GM10248 (cell line): Measurements from ENCODE around the gene EME2.

Source experiments
- CTCF ChIA-PET: fragments of 300-600 bp; sonication (Branson Sonifier 250); formaldehyde crosslinking; extraction: SDS; loops from one replicate; lab custom pipeline; 2021; ENCODE audit warnings: antibody characterized with exemption; lab: Yijun Ruan, JAX
- POLR2A ChIA-PET: fragments of 350-650 bp; sonication (Branson Sonifier 250); formaldehyde crosslinking; extraction: SDS; loops from one replicate; lab custom pipeline; 2020; ENCODE audit warnings: antibody characterized with exemption; lab: Yijun Ruan, JAX
- DNase-seq: peaks from one replicate; pipeline ENCODE4 v3.0.0; 2012; ENCODE audit errors: extremely low spot score
- TF ChIP-seq, protein P1 (sequence below): IDR thresholded peaks from 2 replicates; pipeline ENCODE4 v1.5.1; 2012; ENCODE audit warnings: mild to moderate bottlenecking, low read depth; ENCODE audit errors: extremely low read depth, missing control alignments, control extremely low read depth

The EME2 gene

GRCh38 chr16:1776672-1776955 is 4.0 kb downstream of the EME2 start:
- POLR2A ChIA-PET, result no interaction called here
- CTCF ChIA-PET, result no interaction called here
- TF ChIP-seq, protein P1, sequence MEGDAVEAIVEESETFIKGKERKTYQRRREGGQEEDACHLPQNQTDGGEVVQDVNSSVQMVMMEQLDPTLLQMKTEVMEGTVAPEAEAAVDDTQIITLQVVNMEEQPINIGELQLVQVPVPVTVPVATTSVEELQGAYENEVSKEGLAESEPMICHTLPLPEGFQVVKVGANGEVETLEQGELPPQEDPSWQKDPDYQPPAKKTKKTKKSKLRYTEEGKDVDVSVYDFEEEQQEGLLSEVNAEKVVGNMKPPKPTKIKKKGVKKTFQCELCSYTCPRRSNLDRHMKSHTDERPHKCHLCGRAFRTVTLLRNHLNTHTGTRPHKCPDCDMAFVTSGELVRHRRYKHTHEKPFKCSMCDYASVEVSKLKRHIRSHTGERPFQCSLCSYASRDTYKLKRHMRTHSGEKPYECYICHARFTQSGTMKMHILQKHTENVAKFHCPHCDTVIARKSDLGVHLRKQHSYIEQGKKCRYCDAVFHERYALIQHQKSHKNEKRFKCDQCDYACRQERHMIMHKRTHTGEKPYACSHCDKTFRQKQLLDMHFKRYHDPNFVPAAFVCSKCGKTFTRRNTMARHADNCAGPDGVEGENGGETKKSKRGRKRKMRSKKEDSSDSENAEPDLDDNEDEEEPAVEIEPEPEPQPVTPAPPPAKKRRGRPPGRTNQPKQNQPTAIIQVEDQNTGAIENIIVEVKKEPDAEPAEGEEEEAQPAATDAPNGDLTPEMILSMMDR, result no peak
- DNase-seq, result no peak

GRCh38 chr16:1776991-1777374 is 4.4 kb downstream of the EME2 start:
- ChIA-PET POLR2A (interaction anchor here (0.5 to 0.6 kb wide), 2 partner anchors 304 to 1106 kb away, joined by 3 to 4 read pairs; no protein-coding TSS in a partner anchor), CTCF (no interaction called here)
- no peak for DNase-seq
- TF ChIP-seq, protein P1, result no peak

DNA sequence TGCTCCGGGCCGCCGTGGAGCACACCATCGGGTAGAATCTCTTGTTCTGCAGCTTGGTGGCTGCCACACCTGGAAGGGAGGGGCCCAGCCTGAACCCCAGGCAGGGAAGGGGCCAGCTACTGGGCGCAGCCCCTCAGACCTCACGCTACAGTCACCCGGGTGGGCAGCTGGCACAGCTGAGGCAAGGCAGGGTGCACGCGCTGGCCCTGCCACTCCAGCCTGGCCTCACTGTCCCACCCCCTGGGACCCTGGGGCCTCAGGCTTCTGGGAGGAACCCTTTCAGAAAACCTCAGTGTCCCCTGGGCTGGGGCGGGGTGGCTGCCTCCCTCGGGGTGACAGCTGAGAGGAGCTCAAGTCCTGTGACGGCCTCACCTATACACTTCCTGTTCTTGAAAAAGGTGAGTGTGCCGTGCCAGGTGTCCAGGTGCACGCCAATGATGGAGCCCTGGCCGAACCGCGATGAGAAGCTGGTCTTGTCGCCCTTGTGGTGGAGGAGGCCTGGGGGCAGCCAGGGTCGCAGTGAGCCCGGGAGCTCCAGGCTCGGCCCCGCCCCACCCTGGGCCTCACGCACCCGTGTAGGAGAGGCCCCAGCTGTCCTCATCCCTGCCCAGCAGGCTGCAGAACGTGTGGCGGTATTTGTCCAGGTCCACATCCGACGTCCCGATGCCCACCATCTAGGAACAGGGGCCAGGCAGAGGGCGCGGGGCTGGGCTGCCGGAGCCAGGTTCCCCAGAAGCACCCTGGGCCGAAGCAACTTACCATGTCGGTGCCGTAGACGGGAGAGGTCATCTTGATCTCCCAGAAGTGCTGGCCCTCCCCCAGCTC is 5.0 kb downstream of the EME2 start:
- TF ChIP-seq, protein P1, result no peak
- ChIA-PET POLR2A (interaction anchor here (0.5 to 0.6 kb wide), 2 partner anchors 304 to 1107 kb away, joined by 3 to 4 read pairs; no protein-coding TSS in a partner anchor), CTCF (interaction anchor here (0.8 kb wide), 1 partner anchor 10 kb away, joined by 3 read pairs; no protein-coding TSS in a partner anchor)
- DNase-seq, result no peak

- DNase-seq, result no peak
- ChIA-PET POLR2A (no interaction called here), CTCF (interaction anchor here (0.8 kb wide), 1 partner anchor 10 kb away, joined by 3 read pairs; no protein-coding TSS in a partner anchor)
- TF ChIP-seq, protein P1, result no peak
These were observed 5.9 kb downstream of the EME2 start for GRCh38 chr16:1778200-1779179.

DNA sequence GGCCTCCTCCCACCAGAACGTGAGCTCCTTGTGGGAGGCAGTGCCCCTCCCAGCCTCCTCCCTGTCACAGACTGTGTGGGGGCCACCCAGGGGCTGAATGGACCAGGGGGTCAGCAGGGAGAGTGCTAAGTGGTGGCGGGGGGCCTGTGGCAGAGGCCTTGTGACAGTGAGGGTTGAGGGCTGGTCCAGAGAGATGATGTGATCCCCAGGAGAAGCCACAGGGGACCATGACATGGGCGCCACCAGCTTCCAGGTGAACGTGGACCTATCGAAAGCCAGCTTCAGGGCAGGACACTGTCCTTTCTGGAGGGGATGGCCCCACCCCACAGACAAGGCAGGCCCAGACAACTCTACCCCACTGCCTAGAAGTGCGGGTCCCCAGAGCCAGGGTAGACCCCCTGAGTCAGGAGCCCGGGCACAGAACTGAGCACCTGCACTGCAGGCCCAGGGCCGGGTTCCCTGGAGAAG is 6.7 kb downstream of the EME2 start:
- CTCF ChIA-PET, result no interaction called here
- no peak for DNase-seq
- TF ChIP-seq, protein P1, result no peak
- POLR2A ChIA-PET, result no interaction called here
